T-helper 22 cell (primary cell): ENCODE data around the gene OR2T8.

Source experiments
- DNase-seq: peaks from one replicate; pipeline ENCODE4 v3.0.0-alpha.2; 2020; ENCODE audit warnings: low read depth

Gene OR2T8, protein sequence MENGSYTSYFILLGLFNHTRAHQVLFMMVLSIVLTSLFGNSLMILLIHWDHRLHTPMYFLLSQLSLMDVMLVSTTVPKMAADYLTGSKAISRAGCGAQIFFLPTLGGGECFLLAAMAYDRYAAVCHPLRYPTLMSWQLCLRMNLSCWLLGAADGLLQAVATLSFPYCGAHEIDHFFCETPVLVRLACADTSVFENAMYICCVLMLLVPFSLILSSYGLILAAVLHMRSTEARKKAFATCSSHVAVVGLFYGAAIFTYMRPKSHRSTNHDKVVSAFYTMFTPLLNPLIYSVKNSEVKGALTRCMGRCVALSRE

GRCh38 chr1:247919952-247920351, at the start of gene OR2T8:
OR2T8 (plus strand) TSS chr1:247920252; CDS start chr1:247921018, 766 bp downstream.
- no peak for DNase-seq

DNA sequence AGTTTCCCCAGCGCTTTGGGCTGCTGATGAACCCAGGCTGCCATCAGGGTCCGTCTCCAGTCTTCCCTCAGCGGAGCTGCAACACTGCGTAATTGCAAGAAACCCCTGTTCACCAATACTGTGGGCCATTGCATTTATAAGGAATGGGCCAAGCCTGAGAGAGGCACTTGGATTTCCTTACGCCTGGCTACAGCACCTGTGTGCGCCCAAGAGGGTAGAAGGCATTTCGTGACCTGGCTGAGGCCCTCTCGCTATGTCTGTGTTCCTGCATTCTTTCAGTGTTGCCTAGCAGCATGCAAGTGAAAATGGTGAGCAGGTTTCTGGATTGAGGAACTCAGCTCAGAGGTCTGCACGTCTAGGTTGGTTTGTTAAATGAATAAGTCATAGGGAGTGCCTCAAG, 36.7 kb upstream of the OR2T8 start:
- DNase-seq, result no peak

GRCh38 chr1:247884797-247885413, 35.1 kb upstream of the OR2T8 start:
- DNase-seq, result no peak

DNA sequence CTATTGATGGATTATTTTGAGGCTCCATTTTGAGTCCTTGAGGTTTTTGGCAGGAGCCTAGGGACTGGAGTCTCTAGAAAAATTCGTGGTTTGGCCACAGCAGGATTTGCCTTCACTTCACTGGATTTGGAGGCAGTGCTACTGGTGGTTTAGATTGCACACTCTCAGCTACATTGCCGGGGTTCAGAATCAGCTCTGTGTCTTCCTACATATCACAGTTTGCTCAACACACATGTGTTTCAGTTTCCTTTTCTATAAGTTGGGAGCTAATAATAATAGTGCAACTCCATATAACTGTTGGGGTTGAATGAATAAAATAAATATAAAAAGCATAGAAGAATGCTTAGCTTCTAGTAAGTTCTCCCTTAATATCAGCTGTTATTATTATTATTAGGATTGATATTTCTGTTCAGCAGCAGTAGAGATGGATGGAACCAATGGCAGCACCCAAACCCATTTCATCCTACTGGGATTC, 24.9 kb upstream of the OR2T8 start, which contains the start of gene OR2W3:
Gene OR2W3, plus strand, starts transcription at position 425 of the 475 bp plus-strand sequence. Its CDS starts 0 bp downstream, at position 425.
- no peak for DNase-seq

- DNase-seq, result no peak
Observed at GRCh38 chr1:247895976-247896375, 24.1 kb upstream of the OR2T8 start.

GRCh38 chr1:247904122-247904521, 15.9 kb upstream of the OR2T8 start:
- no peak for DNase-seq

- no peak for DNase-seq
Observed at GRCh38 chr1:247905181-247905580, 14.9 kb upstream of the OR2T8 start.

- DNase-seq, result no peak
Observed at GRCh38 chr1:247905910-247906503, 14.0 kb upstream of the OR2T8 start.

- DNase-seq, result no peak
Observed at GRCh38 chr1:247906504-247907047, 13.5 kb upstream of the OR2T8 start.

GRCh38 chr1:247908766-247909165, 11.3 kb upstream of the OR2T8 start:
- no peak for DNase-seq

- DNase-seq, result no peak
Observed at GRCh38 chr1:247913786-247914185, 6.3 kb upstream of the OR2T8 start.

DNA sequence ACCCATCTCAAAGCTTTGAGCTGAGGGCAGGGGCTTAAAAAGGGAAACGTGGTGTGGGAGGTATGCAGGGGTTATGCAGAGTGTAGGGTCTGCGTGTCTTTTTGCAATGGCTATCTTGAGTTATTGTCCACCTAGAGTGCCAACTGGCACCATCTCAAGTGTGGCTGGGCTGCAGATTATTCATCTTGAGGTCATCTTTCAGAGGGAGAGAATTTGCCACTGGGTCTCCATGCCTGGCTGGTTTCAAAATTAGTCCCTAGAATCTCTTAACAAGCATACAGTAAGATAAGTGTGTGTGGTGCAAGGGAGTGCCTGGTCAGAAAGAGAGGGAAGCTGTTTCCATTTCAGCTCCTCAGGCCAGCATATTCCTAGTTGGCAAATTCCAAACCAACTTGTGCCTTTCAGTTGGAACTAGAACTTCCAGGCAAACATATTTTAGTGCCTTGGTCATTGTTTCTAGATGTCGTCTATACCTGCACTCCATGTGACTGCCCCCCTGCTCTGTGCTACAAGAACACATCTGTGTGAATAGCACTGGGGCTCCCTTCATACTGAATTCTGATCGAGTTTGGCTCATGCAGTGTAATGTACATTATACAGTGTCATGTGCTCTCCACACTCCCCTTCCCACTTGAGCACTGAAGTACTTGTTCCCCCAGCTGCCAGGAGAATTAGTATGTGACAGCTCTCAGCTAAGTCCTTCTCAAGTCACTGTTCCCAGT, 5.0 kb upstream of the OR2T8 start:
- DNase-seq, result no peak

DNA sequence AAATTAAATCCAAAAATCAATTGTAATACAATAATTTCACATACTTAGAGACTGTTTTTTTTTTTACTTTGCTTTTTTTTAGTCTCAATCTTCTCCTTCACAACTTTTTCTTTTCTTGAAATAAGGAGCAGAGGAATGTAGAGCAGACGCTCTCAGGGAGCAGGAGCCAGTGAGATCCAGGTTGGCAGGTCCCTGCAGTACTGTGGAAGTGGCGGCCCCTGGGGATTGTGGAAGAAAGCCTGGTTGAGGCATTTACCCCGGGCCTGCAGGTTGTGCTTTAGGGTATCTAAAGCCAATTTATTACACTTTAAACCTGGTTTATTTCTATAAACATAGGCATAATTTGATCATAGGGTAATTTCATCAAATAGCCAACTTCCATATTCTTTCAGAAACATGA, 3.9 kb downstream of the OR2T8 start:
- no peak for DNase-seq

GRCh38 chr1:247924868-247925267, 4.8 kb downstream of the OR2T8 start, which contains the start of gene OR2AJ1:
OR2AJ1 (plus strand) TSS chr1:247924889; CDS start chr1:247933769, 8,880 bp downstream.
- no peak for DNase-seq

GRCh38 chr1:247933989-247934388, 13.9 kb downstream of the OR2T8 start:
- no peak for DNase-seq

- DNase-seq, result no peak
Observed at GRCh38 chr1:247935781-247936180, 15.7 kb downstream of the OR2T8 start.

DNA sequence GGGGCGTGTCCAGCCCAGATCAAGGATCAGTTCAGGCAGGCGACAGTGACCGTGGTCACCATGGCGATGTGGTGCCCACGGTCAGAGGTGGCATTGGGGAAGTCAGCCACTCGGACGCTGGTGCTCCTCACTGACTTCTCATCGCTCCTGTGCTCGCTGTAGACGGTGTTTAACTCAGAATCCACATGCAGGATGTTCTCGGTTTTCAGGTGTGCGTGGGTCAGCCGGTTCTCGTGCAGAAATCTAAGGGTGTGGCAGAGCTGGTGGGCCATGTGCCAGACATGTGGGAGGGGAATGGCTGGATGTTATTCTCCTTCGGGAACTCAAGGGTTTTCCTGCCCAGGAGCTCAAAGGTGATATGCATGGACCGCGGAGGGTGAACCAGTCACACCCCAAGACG, 16.4 kb downstream of the OR2T8 start:
- DNase-seq, result no peak

- peak; percentile 20 for DNase-seq
Observed at GRCh38 chr1:247936965-247937734, 17.1 kb downstream of the OR2T8 start.

GRCh38 chr1:247942624-247943023, 22.6 kb downstream of the OR2T8 start:
- no peak for DNase-seq

- DNase-seq, result no peak
Observed at GRCh38 chr1:247948558-247948957, 28.5 kb downstream of the OR2T8 start, which contains the start of gene OR2L8. OR2L8 (plus strand) TSS chr1:247948858; CDS start chr1:247948858, 0 bp downstream.

DNA sequence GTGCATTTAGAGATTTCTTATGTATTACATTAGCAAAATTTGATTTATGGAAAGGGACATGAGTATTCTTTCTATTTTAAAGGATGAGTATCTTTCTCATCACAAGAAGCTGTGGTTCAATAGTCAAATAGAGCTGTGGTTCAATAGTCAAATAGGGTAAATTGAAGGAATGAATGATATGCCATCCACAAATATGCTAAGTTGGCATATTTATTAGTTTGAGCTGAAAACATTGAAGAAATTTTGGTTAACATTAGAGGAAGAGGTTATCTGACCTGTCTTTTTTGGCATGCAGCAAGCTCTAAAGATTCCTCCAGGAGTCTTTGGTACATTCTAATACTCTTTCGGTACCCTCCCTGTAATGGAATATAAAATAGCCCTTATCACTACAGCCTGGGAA, 33.4 kb downstream of the OR2T8 start:
- DNase-seq, result no peak
